ENCODE data around the gene CD81.

CD81 gene

GRCh38 chr11:2391181-2391975, 14.3 kb downstream of the CD81 start:
- DNase-seq, result no peak

GRCh38 chr11:2392241-2392959, 15.3 kb downstream of the CD81 start:
- DNase-seq, result no peak

- no peak for DNase-seq
Measured at GRCh38 chr11:2393111-2393868, 16.2 kb downstream of the CD81 start.

GRCh38 chr11:2393941-2394817, 17.1 kb downstream of the CD81 start:
- DNase-seq, result no peak

- DNase-seq, result no peak
Measured at GRCh38 chr11:2394818-2395105, 17.7 kb downstream of the CD81 start.

GRCh38 chr11:2395211-2395730, 18.2 kb downstream of the CD81 start:
- DNase-seq, result no peak

GRCh38 chr11:2395856-2396255, 18.7 kb downstream of the CD81 start:
- no peak for DNase-seq

GRCh38 chr11:2396471-2396870, 19.4 kb downstream of the CD81 start:
- DNase-seq, result no peak

- no peak for DNase-seq
Measured at GRCh38 chr11:2397005-2397404, 19.9 kb downstream of the CD81 start.

GRCh38 chr11:2398664-2399355, 21.7 kb downstream of the CD81 start:
- no peak for DNase-seq

- DNase-seq, result no peak
Measured at GRCh38 chr11:2399488-2400068, 22.5 kb downstream of the CD81 start.

GRCh38 chr11:2400069-2400761, 23.1 kb downstream of the CD81 start, which contains the start of gene TSSC4:
TSSC4 (plus strand) TSS chr11:2400750; CDS start chr11:2402634, 1,884 bp downstream.
- peak; percentile 96 for DNase-seq

GRCh38 chr11:2400762-2401435, 23.8 kb downstream of the CD81 start:
- no peak for DNase-seq

GRCh38 chr11:2401436-2401984, 24.4 kb downstream of the CD81 start:
- no peak for DNase-seq

- DNase-seq, result no peak
Measured at GRCh38 chr11:2402106-2402505, 25.0 kb downstream of the CD81 start.

GRCh38 chr11:2402890-2403645, 26.0 kb downstream of the CD81 start:
- no peak for DNase-seq

- DNase-seq, result no peak
Measured at GRCh38 chr11:2404735-2405196, 27.7 kb downstream of the CD81 start.

- DNase-seq, result no peak
Measured at GRCh38 chr11:2406451-2406850, 29.3 kb downstream of the CD81 start.

GRCh38 chr11:2406878-2407410, 29.8 kb downstream of the CD81 start:
- no peak for DNase-seq

All from NCI-H2171 treated with DMSO at 0.1 percent for 48 hours (cell line).